ENCODE results near the gene CNTN5.

The CNTN5 gene

DNA sequence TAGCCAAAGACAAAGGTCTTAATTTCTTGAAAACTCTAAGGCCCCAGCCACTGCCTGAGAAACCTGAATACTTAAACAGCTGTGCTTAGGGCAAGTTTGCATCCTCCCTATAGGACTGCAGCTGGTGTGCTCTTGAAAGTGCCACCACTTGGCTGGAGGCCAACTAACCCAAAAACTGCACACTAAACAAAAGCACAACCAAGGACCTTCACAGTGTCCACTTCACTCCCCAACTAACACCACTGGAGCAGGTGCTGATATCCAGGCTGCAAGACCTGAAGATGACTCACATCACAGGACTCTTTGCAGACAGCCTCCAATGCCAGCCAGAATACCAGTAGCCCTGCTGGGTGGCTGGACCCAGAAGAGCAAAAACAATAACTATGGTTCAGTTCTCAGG is 1308.6 kb downstream of the CNTN5 start:
- DNase-seq (ENCODE audit: low spot score) = no peak

DNA sequence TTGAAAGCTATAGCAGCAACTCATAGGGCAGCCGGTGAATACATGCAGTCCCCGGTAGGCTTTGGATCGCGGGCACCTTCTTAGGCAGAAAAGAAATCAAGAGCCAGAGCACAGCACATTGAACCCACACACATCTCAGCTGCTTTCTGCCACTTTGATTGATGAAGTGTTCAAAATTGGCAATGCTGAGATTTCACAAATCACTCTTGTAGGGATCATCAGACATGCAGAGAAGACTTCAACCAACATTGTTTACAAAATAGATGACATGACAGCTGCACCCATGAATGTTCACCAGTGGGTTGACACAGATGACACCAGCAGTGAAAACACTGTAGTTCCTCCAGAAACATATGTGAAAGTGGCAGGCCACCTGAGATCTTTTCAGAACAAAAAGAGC is 1316.1 kb downstream of the CNTN5 start:
- no peak for DNase-seq (ENCODE audit: low spot score)

DNA sequence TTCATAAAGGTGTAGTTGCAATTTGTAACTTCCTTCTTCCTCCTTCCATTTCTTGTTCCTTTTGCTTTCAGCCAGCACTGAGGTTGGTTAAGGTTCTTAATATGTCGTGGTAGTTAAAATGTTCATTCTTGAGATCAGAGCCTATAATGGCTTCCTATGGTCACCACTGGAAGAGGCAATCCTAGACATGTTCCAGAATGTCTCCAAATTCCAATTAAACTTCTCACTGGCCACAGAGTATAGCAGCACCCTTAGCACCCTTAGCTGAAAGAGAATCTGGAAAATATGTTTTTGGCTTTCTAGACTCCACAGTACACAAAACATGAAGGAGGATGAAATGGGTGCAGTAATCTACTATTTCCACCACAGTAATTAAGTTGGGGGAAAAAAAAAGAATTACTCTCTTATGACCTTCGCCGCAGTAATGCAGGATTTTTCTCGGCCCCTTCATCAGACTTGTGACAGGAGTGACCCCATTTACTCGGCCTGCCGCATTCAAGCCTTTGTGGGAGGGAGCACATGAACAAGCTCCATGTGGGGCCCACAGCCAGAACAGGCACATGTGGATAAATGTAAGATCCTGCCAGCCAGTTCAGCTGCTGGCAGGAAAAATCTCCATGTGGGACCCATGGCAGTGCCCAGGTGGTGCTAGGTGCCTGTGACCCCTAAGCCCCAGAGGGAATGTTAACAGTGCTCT is 1317.5 kb downstream of the CNTN5 start:
- no peak for DNase-seq (ENCODE audit: low spot score)

DNA sequence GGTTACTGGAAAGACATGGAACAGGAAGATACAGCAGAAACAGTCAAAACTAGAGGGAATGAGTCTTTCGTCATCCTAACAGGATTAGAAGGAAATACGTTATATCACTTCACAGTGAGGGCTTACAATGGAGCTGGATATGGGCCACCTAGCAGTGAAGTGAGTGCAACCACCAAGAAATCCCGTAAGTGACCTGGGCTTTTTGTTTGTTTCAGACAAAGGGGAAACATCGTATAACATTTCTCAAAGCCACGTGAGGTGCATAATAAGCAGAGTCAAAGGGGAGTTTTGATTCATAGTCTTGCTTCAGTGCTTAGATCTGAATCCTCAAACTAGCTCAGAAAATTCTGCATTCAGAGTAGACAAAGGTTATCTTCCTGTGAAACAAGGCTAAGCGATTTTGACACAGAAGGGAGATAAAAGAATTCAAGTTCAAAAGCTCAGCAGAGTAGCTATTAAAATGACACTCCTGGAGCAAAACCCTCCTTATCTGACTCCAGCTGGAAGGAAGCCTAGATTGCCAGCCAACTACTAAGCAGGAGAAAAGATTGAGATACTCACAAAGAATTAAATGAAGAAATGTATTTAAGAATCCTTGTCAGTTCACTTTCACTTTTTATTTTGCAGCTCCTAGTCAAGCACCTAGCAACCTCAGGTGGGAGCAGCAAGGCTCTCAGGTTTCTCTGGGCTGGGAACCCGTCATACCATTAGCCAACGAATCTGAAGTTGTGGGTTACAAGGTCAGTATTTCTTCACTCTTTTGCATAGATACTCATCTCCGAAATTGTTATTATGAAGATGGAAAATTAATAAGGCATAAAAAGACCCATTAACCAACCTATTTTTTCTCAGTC is 1319.9 kb downstream of the CNTN5 start:
- DNase-seq (ENCODE audit: low spot score) = no peak

DNA sequence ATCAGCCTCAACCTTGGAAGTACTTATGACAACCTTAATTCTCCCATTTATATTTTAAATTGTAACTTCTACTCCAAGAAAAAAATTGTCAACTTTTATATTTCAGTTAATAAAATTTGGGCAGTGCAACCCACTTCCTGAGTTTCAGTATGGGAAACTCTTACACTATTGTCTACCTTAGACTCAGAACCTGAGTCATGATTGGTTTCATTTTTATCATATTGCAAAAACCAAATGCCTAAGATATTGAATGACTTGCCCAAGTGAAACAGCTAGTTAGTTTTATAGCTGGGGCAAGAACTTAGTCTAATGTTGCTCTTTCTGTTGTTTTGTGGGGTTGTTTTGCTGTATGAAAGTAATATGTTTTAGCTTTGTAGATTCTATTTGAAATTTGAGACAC is 1332.3 kb downstream of the CNTN5 start:
- no peak for DNase-seq (ENCODE audit: low spot score)

GRCh38 chr11:100354736-100355135 is 1334.0 kb downstream of the CNTN5 start:
- DNase-seq (ENCODE audit: low spot score) = no peak

DNA sequence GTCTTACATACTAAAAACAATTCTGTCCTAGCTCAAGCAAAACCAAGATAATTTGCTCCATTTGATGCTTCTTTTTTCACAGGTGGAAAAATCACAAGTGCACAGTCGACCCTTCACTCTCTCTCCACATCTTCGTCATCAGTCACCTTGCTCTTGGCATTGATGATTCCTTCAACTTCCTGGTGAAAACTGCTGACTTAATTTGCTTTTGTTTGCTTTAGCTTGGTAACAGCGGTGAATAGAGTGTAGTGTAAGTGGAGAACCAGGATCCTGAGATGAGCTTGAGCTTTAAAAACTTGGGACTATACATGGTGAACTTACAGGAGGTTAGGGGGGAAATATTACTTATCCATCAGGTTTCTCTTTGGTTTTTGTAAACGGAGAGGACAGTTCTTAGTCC is 1335.3 kb downstream of the CNTN5 start:
- DNase-seq (ENCODE audit: low spot score) = no peak

DNA sequence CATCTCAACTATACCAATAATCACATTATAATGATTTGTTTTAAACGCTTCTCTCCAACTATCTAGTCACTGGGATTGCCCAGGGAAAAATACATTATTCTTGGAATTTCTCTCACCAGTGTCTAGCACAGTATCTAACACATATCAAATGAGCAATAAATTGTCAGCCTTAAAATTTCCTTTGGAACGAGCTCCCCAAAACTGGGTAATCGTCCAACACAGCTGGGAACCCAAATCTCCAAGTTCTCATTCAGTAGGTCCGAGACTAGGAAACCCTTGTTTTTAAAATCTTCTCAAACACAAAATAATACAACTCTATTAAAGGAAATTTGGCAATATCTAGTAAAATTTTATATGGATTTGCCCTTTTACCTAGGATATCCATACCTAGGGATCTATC is 1338.5 kb downstream of the CNTN5 start:
- DNase-seq (ENCODE audit: low spot score) = no peak

DNA sequence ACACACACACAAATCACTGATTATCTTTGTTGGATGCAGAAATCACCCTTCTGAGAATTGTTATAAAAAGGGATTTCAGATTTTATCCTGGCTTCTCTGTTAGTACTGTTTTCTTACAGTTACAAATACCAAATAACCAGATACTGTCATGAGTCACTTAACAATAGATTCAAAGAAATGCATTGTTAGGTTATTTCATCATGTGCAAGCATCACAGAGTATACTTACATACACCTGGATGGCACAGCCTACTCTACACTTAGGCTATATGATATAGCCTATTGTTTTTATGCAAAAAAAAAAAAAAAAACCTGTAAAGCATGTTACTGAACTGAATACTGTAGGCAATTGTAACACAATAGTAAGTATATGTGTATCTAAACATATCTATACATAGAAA is 1347.1 kb downstream of the CNTN5 start:
- DNase-seq (ENCODE audit: low spot score) = no peak

DNA sequence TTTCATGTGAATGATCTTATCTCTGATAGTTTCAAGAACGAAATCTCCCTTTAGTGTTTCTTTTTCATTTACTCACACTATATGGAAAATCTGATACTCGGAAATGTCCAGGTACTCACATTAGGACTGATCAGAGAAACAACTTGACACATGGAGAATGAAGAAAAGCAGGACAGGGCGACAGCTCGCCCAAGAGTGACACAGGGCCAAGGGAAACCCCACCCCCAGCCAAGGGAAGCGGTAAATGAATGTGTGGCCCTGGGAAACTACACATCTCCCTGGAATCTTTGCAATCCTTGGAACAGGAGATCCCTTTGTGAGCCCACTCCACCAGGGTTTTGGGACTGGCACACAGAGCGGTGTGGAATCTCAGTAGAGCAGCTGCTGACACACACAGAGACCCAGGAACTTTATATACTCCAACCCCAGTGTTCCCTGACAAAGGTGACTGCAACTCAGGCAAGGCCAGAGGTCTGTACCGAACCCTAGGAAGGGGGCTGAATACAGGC is 1362.7 kb downstream of the CNTN5 start:
- DNase-seq (ENCODE audit: low spot score) = no peak

DNA sequence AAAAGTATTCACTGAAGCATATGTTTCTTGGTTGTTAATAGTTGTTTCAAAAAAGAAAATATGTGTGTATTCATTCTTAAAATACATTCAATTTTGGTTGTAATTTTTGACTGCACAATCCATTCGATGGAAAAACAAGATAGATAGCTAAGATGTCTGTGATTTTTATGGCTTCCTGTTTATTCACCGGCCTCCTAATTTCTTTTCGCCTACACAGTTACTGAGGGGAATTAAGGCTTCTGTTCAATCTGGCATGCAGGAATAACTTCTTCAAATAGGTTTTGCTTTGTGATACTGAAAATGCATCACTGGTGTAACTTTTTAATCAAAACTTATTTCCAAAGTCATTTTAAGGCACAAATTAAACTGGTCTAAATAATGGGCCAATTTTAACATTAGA is 1375.5 kb downstream of the CNTN5 start:
- DNase-seq (ENCODE audit: low spot score) = no peak

- DNase-seq (ENCODE audit: low spot score) = no peak
Measured at GRCh38 chr11:100397401-100397800, 1376.7 kb downstream of the CNTN5 start.

GRCh38 chr11:100403816-100404215 is 1383.1 kb downstream of the CNTN5 start:
- no peak for DNase-seq (ENCODE audit: low spot score)

DNA sequence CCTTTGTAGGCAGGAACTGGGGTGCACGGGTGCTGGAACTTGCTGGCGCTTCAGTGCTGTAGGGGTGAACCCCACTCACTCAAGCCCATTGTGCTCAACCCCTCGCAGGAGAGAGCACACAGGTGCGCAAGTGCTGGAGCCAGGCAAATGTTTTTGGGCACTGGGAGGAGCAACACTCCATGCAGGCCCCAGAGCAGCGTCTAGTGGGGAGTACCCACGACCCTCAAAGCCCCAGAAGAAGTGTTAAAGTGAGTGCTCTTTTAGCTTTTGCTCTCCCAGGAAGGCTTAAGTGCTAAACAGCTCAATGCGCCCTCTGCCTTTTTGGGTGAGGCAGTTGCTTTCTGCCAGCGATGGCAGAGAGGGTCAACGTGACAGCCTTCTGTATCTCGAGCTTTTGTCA is 1384.2 kb downstream of the CNTN5 start:
- DNase-seq (ENCODE audit: low spot score) = no peak

Data from Ammon's horn (tissue), 1 donor.